WTC11 (cell line): ENCODE data around the gene GLT8D1. TPM values are rescaled to one million over a fixed set of nuclear protein-coding genes. Genes with fewer than 3 reads are reported as not detected.

ENCODE experiments used
- ATAC-seq: fragments of 200-7000 bp; cut with Tn5 transposase; 2 replicates; pipeline ENCODE4 v1.10.0; 2021; ENCODE audit warnings: mild to moderate bottlenecking, moderate library complexity
- CTCF ChIA-PET: fragments of 300-600 bp; sonication (Branson Sonifier 250); formaldehyde crosslinking; loops from one replicate; lab custom pipeline; 2021; ENCODE audit warnings: antibody characterized with exemption; lab: Charles Lee
- POLR2A ChIA-PET: fragments of 350-600 bp; sonication (Branson Sonifier 250); formaldehyde crosslinking; loops from one replicate; lab custom pipeline; 2021; ENCODE audit warnings: antibody characterized with exemption; lab: Charles Lee
- DNase-seq: peaks from one replicate; pipeline ENCODE4 v3.0.0; 2021; ENCODE audit warnings: low spot score
- H3K27ac Mint-ChIP-seq: 2 replicates; pipeline ENCODE4 v1.8.0; 2021; ENCODE audit warnings: mixed read lengths
- H3K27me3 Mint-ChIP-seq: 2 replicates; pipeline ENCODE4 v1.8.0; 2021; ENCODE audit warnings: low read depth, mild to moderate bottlenecking, moderate library complexity, mixed read lengths
- H3K36me3 Mint-ChIP-seq: 2 replicates; pipeline ENCODE4 v1.8.0; 2021; ENCODE audit warnings: mixed read lengths
- H3K4me1 Mint-ChIP-seq: 2 replicates; pipeline ENCODE4 v1.8.0; 2022; ENCODE audit warnings: mixed read lengths
- H3K4me3 Mint-ChIP-seq: 2 replicates; pipeline ENCODE4 v1.8.0; 2021; ENCODE audit warnings: mild to moderate bottlenecking, moderate library complexity, mixed read lengths
- H3K9me3 Mint-ChIP-seq: 2 replicates; pipeline ENCODE4 v1.8.0; 2021; ENCODE audit warnings: mixed read lengths
- ETV6 ChIP-seq: sonication (generic); formaldehyde crosslinking; IDR thresholded peaks from 2 replicates; pipeline ENCODE4 v1.8.1; 2022; ENCODE audit warnings: mild to moderate bottlenecking, missing genetic modification reagents
- GABPB1 ChIP-seq: sonication (generic); formaldehyde crosslinking; IDR thresholded peaks from 2 replicates; pipeline ENCODE4 v1.8.1; 2023; ENCODE audit warnings: mild to moderate bottlenecking, missing genetic modification reagents
- JUN ChIP-seq: sonication (generic); formaldehyde crosslinking; IDR thresholded peaks from 2 replicates; pipeline ENCODE4 v1.8.0; 2023; ENCODE audit warnings: mild to moderate bottlenecking, missing genetic modification reagents
- NFE2L1 ChIP-seq: sonication (generic); formaldehyde crosslinking; IDR thresholded peaks from 2 replicates; pipeline ENCODE4 v1.8.1; 2023; ENCODE audit warnings: missing genetic modification reagents
- NR3C1 ChIP-seq: sonication (generic); formaldehyde crosslinking; conservative IDR thresholded peaks from 2 replicates; pipeline ENCODE4 v1.8.1; 2023; ENCODE audit warnings: low read depth, mild to moderate bottlenecking, missing genetic modification reagents
- RELA ChIP-seq: sonication (generic); formaldehyde crosslinking; IDR thresholded peaks from 2 replicates; pipeline ENCODE4 v1.8.1; 2022; ENCODE audit warnings: missing genetic modification reagents, mild to moderate bottlenecking, borderline replicate concordance
- RORB ChIP-seq: fragments of 250-450 bp; sonication (Bioruptor Pico); IDR thresholded peaks from 2 replicates; pipeline ENCODE4 v1.9.0; 2021; ENCODE audit warnings: mild to moderate bottlenecking
- SP1 ChIP-seq: sonication (generic); formaldehyde crosslinking; conservative IDR thresholded peaks from 2 replicates; pipeline ENCODE4 v1.8.1; 2022; ENCODE audit warnings: missing genetic modification reagents
- TCF7 ChIP-seq: sonication (generic); formaldehyde crosslinking; IDR thresholded peaks from 2 replicates; pipeline ENCODE4 v1.8.0; 2022; ENCODE audit warnings: mild to moderate bottlenecking, low read depth, missing genetic modification reagents, moderate library complexity
- TEAD4 ChIP-seq: sonication (generic); formaldehyde crosslinking; IDR thresholded peaks from 2 replicates; pipeline ENCODE4 v1.8.0; 2022; ENCODE audit warnings: mild to moderate bottlenecking, missing genetic modification reagents
- ZNF232 ChIP-seq: sonication (generic); formaldehyde crosslinking; IDR thresholded peaks from 2 replicates; pipeline ENCODE4 v1.8.0; 2022; ENCODE audit warnings: mild to moderate bottlenecking, missing genetic modification reagents
- ZNF396 ChIP-seq: fragments of 250-450 bp; sonication (Bioruptor Pico); IDR thresholded peaks from 2 replicates; pipeline ENCODE4 v1.8.0; 2021; ENCODE audit warnings: mild to moderate bottlenecking, moderate library complexity, borderline replicate concordance
- ZNF671 ChIP-seq: fragments of 250-450 bp; sonication (Bioruptor Pico); IDR thresholded peaks from 2 replicates; pipeline ENCODE4 v1.8.0; 2021; ENCODE audit warnings: mild to moderate bottlenecking
- total RNA-seq: library from RNA; stranded (reverse); gene quantifications from 3 replicates; pipeline ENCODE4 v1.2.3, GENCODE V29; 2021
- TF ChIP-seq, protein P1 (sequence below): sonication (generic); formaldehyde crosslinking; IDR thresholded peaks from 2 replicates; pipeline ENCODE4 v1.8.1; 2022; ENCODE audit warnings: missing genetic modification reagents, borderline replicate concordance
- TF ChIP-seq, protein P2 (sequence below): sonication (generic); formaldehyde crosslinking; IDR thresholded peaks from 2 replicates; pipeline ENCODE4 v1.8.0; 2022; ENCODE audit warnings: mild to moderate bottlenecking, missing genetic modification reagents
- TF ChIP-seq, protein P3 (sequence below): sonication (generic); formaldehyde crosslinking; IDR thresholded peaks from 2 replicates; pipeline ENCODE4 v1.8.1; 2023; ENCODE audit warnings: mild to moderate bottlenecking, moderate library complexity, missing genetic modification reagents
- TF ChIP-seq, protein P4 (sequence below): fragments of 200-600 bp; IDR thresholded peaks from 2 replicates; pipeline ENCODE4 v1.8.0; 2022; ENCODE audit warnings: antibody characterized with exemption
- TF ChIP-seq, protein P5 (sequence below): sonication (generic); formaldehyde crosslinking; IDR thresholded peaks from 2 replicates; pipeline ENCODE4 v1.8.0; 2022; ENCODE audit warnings: mild to moderate bottlenecking, missing genetic modification reagents
- TF ChIP-seq, protein P6 (sequence below): fragments of 250-450 bp; sonication (Bioruptor Pico); IDR thresholded peaks from 2 replicates; pipeline ENCODE4 v1.9.0; 2021; ENCODE audit warnings: mild to moderate bottlenecking

Gene GLT8D1
- total RNA-seq, 1 experiment from 2014 or later: 41.2 TPM

DNA sequence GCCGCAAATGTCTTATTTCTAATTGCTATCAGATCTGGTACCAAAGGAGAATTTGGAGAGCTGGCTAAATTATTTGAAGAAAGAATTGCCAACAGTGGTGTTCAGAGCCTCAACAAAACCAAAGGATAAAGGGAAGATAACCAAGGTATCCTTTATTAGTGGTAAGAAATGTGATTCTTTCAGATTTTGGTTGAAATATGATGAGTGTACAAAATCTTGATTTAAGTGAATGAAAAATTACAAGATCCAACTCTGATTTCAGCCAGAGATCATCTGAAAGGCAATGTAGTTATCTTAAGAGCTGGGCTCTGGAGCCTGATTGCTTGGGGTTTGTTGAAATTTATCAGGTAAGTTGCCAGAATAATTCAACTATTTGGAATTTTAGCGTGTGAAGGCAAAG is 15.0 kb downstream of the GLT8D1 start:
- no peak for DNase-seq
- TF ChIP-seq JUN (no peak), TEAD4 (CRISPR knock-in tag) (no peak), RELA (CRISPR knock-in tag) (no peak), ZNF396 (CRISPR knock-in tag) (no peak), NR3C1 (CRISPR knock-in tag) (no peak)
- TF ChIP-seq, protein P1, sequence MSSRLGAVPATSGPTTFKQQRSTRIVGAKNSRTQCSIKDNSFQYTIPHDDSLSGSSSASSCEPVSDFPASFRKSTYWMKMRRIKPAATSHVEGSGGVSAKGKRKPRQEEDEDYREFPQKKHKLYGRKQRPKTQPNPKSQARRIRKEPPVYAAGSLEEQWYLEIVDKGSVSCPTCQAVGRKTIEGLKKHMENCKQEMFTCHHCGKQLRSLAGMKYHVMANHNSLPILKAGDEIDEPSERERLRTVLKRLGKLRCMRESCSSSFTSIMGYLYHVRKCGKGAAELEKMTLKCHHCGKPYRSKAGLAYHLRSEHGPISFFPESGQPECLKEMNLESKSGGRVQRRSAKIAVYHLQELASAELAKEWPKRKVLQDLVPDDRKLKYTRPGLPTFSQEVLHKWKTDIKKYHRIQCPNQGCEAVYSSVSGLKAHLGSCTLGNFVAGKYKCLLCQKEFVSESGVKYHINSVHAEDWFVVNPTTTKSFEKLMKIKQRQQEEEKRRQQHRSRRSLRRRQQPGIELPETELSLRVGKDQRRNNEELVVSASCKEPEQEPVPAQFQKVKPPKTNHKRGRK: no peak
- CTCF ChIA-PET: no interaction called here
- POLR2A ChIA-PET: interaction anchor here (1.0 kb wide), 1 partner anchor 11 kb away, joined by 5 read pairs; no protein-coding TSS in a partner anchor
- Mint-ChIP-seq H3K4me1 (peaks cover 16% of the 10 kb centered on the region), H3K27ac (peak overlapping the region; percentile 46), H3K4me3 (no peak overlapping the region), H3K27me3 (no peaks in the 10 kb centered on the region; the same call in 1 of the 2 replicates), H3K36me3 (peaks cover 95% of the 10 kb centered on the region), H3K9me3 (no peaks in the 10 kb centered on the region)
- no peak for ATAC-seq

DNA sequence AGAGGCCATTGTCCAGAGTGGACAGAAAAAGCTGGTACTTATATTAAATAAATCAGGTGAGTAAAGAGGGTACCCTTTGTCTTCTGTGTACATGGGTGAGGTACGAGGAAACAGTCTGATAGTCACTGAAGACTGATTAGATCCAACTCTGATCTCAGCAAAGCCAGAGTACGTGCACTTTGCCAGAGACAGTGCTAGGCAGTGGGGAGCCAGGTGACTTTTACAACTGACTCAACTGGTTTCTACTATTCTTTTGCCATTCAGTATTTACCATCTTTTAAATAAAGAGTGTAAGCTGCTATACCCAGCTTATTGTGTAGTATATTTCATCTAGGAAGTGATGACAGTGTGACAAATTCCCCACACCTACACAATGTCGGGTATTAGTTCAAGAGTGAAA is 16.4 kb downstream of the GLT8D1 start:
- Mint-ChIP-seq H3K27ac (peak overlapping the region; percentile 88; the same call in 1 of the 2 replicates), H3K4me3 (no peak overlapping the region), H3K9me3 (no peaks in the 10 kb centered on the region), H3K4me1 (peaks cover 23% of the 10 kb centered on the region), H3K27me3 (no peaks in the 10 kb centered on the region; the same call in 1 of the 2 replicates), H3K36me3 (peaks cover 81% of the 10 kb centered on the region)
- ChIA-PET CTCF (no interaction called here), POLR2A (interaction anchor here (0.6 kb wide), 1 partner anchor 15 kb away, joined by 11 read pairs; no protein-coding TSS in a partner anchor)
- no peak for ATAC-seq
- no peak for DNase-seq
- TF ChIP-seq, protein P2, sequence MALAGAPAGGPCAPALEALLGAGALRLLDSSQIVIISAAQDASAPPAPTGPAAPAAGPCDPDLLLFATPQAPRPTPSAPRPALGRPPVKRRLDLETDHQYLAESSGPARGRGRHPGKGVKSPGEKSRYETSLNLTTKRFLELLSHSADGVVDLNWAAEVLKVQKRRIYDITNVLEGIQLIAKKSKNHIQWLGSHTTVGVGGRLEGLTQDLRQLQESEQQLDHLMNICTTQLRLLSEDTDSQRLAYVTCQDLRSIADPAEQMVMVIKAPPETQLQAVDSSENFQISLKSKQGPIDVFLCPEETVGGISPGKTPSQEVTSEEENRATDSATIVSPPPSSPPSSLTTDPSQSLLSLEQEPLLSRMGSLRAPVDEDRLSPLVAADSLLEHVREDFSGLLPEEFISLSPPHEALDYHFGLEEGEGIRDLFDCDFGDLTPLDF (CRISPR knock-in tag): no peak
- no peak for TF ChIP-seq JUN
- TF ChIP-seq, protein P1: no peak
- TF ChIP-seq, protein P3, sequence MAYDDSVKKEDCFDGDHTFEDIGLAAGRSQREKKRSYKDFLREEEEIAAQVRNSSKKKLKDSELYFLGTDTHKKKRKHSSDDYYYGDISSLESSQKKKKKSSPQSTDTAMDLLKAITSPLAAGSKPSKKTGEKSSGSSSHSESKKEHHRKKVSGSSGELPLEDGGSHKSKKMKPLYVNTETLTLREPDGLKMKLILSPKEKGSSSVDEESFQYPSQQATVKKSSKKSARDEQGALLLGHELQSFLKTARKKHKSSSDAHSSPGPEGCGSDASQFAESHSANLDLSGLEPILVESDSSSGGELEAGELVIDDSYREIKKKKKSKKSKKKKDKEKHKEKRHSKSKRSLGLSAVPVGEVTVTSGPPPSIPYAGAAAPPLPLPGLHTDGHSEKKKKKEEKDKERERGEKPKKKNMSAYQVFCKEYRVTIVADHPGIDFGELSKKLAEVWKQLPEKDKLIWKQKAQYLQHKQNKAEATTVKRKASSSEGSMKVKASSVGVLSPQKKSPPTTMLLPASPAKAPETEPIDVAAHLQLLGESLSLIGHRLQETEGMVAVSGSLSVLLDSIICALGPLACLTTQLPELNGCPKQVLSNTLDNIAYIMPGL (CRISPR knock-in tag): no peak
- TF ChIP-seq, protein P4, sequence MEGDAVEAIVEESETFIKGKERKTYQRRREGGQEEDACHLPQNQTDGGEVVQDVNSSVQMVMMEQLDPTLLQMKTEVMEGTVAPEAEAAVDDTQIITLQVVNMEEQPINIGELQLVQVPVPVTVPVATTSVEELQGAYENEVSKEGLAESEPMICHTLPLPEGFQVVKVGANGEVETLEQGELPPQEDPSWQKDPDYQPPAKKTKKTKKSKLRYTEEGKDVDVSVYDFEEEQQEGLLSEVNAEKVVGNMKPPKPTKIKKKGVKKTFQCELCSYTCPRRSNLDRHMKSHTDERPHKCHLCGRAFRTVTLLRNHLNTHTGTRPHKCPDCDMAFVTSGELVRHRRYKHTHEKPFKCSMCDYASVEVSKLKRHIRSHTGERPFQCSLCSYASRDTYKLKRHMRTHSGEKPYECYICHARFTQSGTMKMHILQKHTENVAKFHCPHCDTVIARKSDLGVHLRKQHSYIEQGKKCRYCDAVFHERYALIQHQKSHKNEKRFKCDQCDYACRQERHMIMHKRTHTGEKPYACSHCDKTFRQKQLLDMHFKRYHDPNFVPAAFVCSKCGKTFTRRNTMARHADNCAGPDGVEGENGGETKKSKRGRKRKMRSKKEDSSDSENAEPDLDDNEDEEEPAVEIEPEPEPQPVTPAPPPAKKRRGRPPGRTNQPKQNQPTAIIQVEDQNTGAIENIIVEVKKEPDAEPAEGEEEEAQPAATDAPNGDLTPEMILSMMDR: no peak
- no peak for TF ChIP-seq ZNF232 (CRISPR knock-in tag)
- no peak for TF ChIP-seq NFE2L1
- TF ChIP-seq TCF7: no peak
- no peak for TF ChIP-seq ETV6 (CRISPR knock-in tag)
- TF ChIP-seq RORB: no peak
- TF ChIP-seq, protein P5, sequence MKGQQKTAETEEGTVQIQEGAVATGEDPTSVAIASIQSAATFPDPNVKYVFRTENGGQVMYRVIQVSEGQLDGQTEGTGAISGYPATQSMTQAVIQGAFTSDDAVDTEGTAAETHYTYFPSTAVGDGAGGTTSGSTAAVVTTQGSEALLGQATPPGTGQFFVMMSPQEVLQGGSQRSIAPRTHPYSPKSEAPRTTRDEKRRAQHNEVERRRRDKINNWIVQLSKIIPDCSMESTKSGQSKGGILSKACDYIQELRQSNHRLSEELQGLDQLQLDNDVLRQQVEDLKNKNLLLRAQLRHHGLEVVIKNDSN (CRISPR knock-in tag): no peak
- no peak for TF ChIP-seq RELA (CRISPR knock-in tag)
- no peak for TF ChIP-seq ZNF671
- no peak for TF ChIP-seq GABPB1
- no peak for TF ChIP-seq SP1 (CRISPR knock-in tag)
- TF ChIP-seq, protein P6, sequence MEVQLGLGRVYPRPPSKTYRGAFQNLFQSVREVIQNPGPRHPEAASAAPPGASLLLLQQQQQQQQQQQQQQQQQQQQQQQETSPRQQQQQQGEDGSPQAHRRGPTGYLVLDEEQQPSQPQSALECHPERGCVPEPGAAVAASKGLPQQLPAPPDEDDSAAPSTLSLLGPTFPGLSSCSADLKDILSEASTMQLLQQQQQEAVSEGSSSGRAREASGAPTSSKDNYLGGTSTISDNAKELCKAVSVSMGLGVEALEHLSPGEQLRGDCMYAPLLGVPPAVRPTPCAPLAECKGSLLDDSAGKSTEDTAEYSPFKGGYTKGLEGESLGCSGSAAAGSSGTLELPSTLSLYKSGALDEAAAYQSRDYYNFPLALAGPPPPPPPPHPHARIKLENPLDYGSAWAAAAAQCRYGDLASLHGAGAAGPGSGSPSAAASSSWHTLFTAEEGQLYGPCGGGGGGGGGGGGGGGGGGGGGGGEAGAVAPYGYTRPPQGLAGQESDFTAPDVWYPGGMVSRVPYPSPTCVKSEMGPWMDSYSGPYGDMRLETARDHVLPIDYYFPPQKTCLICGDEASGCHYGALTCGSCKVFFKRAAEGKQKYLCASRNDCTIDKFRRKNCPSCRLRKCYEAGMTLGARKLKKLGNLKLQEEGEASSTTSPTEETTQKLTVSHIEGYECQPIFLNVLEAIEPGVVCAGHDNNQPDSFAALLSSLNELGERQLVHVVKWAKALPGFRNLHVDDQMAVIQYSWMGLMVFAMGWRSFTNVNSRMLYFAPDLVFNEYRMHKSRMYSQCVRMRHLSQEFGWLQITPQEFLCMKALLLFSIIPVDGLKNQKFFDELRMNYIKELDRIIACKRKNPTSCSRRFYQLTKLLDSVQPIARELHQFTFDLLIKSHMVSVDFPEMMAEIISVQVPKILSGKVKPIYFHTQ (CRISPR knock-in tag): no peak
